TTC549 (cell line): Measurements from ENCODE around the gene PPP1R9B.

Experiments used
- FAIRE-seq: peaks from 2 replicates; lab custom pipeline; 2012; peaks lifted over from hg19 to GRCh38; lab: Jason Lieb, UNC

PPP1R9B gene

GRCh38 chr17:50105811-50106210 lies 44.7 kb downstream of the PPP1R9B start:
- no peak for FAIRE-seq

GRCh38 chr17:50103941-50104340 lies 46.5 kb downstream of the PPP1R9B start:
- FAIRE-seq: no peak

GRCh38 chr17:50103252-50103651 lies 47.2 kb downstream of the PPP1R9B start:
- no peak for FAIRE-seq

GRCh38 chr17:50102164-50102991 lies 48.1 kb downstream of the PPP1R9B start:
- FAIRE-seq: no peak

GRCh38 chr17:50101346-50102163 lies 48.9 kb downstream of the PPP1R9B start:
- FAIRE-seq: no peak

GRCh38 chr17:50100921-50101345 lies 49.5 kb downstream of the PPP1R9B start:
- FAIRE-seq: no peak

GRCh38 chr17:50100480-50100883 lies 50.0 kb downstream of the PPP1R9B start:
- no peak for FAIRE-seq

GRCh38 chr17:50099003-50099402 lies 51.5 kb downstream of the PPP1R9B start:
- no peak for FAIRE-seq

GRCh38 chr17:50098583-50098982 lies 51.9 kb downstream of the PPP1R9B start:
- no peak for FAIRE-seq

- FAIRE-seq: no peak
Measured at GRCh38 chr17:50097926-50098325, 52.6 kb downstream of the PPP1R9B start.

GRCh38 chr17:50097455-50097854 lies 53.0 kb downstream of the PPP1R9B start:
- FAIRE-seq: no peak

GRCh38 chr17:50096758-50097157 lies 53.7 kb downstream of the PPP1R9B start:
- no peak for FAIRE-seq

- no peak for FAIRE-seq
Measured at GRCh38 chr17:50096092-50096491, 54.4 kb downstream of the PPP1R9B start.

GRCh38 chr17:50095626-50096037 lies 54.8 kb downstream of the PPP1R9B start:
- no peak for FAIRE-seq

- peak; percentile 84 for FAIRE-seq
Measured at GRCh38 chr17:50094753-50095619, 55.5 kb downstream of the PPP1R9B start, which contains the start of gene PDK2. Gene PDK2 (plus strand): TSS chr17:50095351. CDS start chr17:50095436, 85 bp downstream.

GRCh38 chr17:50094243-50094752 lies 56.2 kb downstream of the PPP1R9B start:
- no peak for FAIRE-seq

GRCh38 chr17:50093807-50094206 lies 56.7 kb downstream of the PPP1R9B start:
- FAIRE-seq: no peak

- no peak for FAIRE-seq
Measured at GRCh38 chr17:50093246-50093645, 57.2 kb downstream of the PPP1R9B start.

- no peak for FAIRE-seq
Measured at GRCh38 chr17:50091918-50092285, 58.6 kb downstream of the PPP1R9B start.

- FAIRE-seq: no peak
Measured at GRCh38 chr17:50090971-50091917, 59.2 kb downstream of the PPP1R9B start.

GRCh38 chr17:50090071-50090470 lies 60.4 kb downstream of the PPP1R9B start:
- FAIRE-seq: no peak
